ENCODE results near the gene ABCF2. TPM values are rescaled to one million over a fixed set of nuclear protein-coding genes. Genes with fewer than 3 reads are reported as not detected.

ABCF2 gene
- total and polyA plus RNA-seq, 8 donors, result 7.1 to 13.6 (median 11.0) TPM

DNA sequence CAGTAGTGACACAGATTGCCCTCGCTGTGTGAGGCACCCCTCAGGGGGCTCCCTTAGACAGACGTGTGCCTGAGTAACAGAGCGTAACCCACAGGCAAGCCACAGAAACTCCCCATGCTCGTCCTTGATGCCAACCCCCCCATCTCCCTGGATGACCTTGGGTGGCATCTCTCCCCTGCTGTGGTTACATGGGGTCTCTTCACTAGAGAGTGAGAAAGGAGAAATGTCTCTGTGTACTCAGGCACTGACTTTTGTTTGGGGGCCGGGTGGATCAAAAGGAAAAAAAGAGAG is 38.8 kb downstream of the ABCF2 start:
- no peak for FAIRE-seq
- no peak for ATAC-seq
- intact Hi-C loops (cut with DNase I), result no loop called here
- DNase-seq, result no peak
- H3K27me3 ChIP-seq, result no peaks in the 10 kb centered on the region
- WGBS, 2 donors, result 55 to 62% methylated on average over 5 of the region's 5 CpGs
- H3K36me3 ChIP-seq, result no peaks in the 10 kb centered on the region
- H3K9me3 ChIP-seq, result no peaks in the 10 kb centered on the region
- no peak overlapping the region for H3K4me3 ChIP-seq
- H3K27ac ChIP-seq, result no peak overlapping the region
- TF ChIP-seq CTCF (IDR thresholded peaks at IDR 0.05), result no peak
- H3K4me1 ChIP-seq, result no peaks in the 10 kb centered on the region

DNA sequence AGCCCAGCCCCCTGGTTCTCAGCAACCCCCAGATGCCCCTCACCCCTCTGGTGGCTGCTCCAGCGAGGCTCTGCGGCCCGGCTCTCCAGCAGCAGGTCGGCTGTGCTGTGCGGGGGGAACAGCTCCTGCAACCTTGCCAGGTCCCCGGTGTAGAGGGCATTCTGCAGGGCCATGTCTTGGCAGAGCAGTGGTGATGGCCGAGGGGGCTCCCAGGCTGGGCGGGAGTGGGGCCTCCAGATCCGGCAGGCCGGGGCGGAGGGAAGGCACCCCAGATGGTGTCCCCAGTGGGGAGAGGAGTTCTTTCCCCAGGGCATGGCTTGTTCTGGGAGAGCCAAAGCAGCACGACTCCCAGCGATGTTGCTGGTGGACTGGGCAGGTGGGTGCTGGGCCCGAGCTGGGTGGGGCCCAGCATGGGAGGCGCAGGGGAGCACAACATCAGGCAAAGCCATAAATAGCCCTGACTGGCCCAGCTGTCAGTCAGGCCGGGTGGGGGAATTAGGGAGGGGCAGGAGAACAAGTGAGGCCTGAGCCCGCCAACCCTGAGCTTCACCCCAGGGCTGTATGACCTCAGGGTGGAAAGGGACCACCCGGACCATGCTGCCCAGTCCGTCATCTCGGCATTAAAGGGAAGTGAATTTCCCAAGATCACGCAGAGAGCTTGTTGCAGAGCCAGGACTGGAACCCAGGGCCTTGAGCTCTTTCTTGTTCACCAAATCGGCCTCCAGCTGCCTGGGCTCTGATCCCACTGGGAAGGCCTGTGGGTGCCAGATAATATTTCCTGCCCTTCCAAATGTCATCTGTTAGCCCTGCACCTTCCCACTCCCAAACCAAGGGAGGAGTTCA is 39.4 kb downstream of the ABCF2 start:
- no peak overlapping the region for H3K27ac ChIP-seq
- no peaks in the 10 kb centered on the region for H3K36me3 ChIP-seq
- TF ChIP-seq CTCF (IDR thresholded peaks at IDR 0.05), result no peak
- no peaks in the 10 kb centered on the region for H3K9me3 ChIP-seq
- no peak for FAIRE-seq
- intact Hi-C loops (cut with DNase I), result no loop called here
- 75 to 81% methylated on average over 22 of the region's 22 CpGs for WGBS, 2 donors
- no peak overlapping the region for H3K4me3 ChIP-seq
- no peak for DNase-seq
- no peak for ATAC-seq
- no peaks in the 10 kb centered on the region for H3K27me3 ChIP-seq
- H3K4me1 ChIP-seq, result no peaks in the 10 kb centered on the region

GRCh38 chr7:151186640-151187408 is 40.2 kb downstream of the ABCF2 start, which contains the start of gene ASB10:
Gene ASB10, minus strand, starts transcription at chr7:151187250. Its CDS starts 120 bp downstream, at chr7:151187130.
- TF ChIP-seq CTCF (IDR thresholded peaks at IDR 0.05), result no peak
- no peaks in the 10 kb centered on the region for H3K27me3 ChIP-seq
- DNase-seq (no peak), ATAC-seq (no peak), FAIRE-seq (no peak)
- H3K36me3 ChIP-seq, result no peaks in the 10 kb centered on the region
- intact Hi-C loops (cut with DNase I), result no loop called here
- H3K9me3 ChIP-seq, result no peaks in the 10 kb centered on the region
- WGBS, 2 donors, result 70 to 74% methylated on average over 21 to 22 of the region's 22 CpGs
- H3K4me1 ChIP-seq, result no peaks in the 10 kb centered on the region
- no peak within 1 kb of the TSS for H3K27ac ChIP-seq
- H3K4me3 ChIP-seq, result no peak within 1 kb of the TSS

DNA sequence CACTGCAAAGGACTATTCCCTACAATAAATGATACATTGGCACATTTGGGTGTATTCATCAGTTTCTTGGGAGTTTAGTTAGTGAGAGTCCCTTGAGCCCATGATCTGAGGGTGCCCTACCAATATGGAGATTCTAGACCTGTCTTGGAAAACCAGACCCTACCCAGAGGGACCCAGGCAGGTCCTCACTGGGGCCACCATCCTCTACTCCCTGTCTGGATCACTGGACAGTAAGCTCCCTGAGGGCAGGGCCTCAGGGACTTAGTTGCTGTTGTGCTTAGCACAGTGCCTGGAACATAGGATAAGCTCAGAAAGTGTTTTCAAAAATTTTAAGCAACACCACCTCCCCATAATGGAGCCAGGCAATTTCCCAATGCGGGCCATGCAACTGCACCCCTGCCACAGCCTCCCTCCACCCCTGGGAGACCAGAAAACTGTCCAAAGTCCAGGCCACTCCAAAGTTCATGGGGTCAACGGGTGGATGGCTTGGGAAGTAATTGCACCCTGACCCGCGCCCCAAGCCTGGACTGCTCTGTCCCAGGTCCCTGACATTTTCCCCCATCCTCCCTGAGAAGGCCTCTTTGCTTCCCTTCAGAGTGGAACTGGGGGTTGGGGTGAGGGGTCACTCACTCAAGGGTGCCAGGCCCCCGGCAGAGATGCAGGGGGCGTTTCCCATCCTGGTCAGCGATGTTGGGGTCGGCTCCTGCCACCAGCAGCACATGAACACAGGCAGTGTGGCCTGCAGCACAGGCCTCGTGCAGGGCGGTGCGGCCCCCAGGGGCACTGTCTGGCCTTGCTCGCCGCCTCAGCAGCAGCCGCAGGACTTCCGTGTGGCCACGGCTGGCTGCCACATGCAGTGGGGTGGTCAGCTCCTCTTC is 41.0 kb downstream of the ABCF2 start:
- intact Hi-C loops (cut with DNase I), result no loop called here
- 81 to 89% methylated on average over 16 of the region's 16 CpGs for WGBS, 2 donors
- no peak for ATAC-seq
- no peak overlapping the region for H3K27ac ChIP-seq
- DNase-seq, result peak in 1 of 6 donors; percentile 17
- H3K9me3 ChIP-seq, result no peaks in the 10 kb centered on the region
- H3K4me1 ChIP-seq, result no peaks in the 10 kb centered on the region
- no peak for FAIRE-seq
- no peaks in the 10 kb centered on the region for H3K27me3 ChIP-seq
- H3K36me3 ChIP-seq, result no peaks in the 10 kb centered on the region
- H3K4me3 ChIP-seq, result no peak overlapping the region
- TF ChIP-seq CTCF (IDR thresholded peaks at IDR 0.05), result no peak
